Stimulated activated memory B cell treated with anti-CD40 and anti-IgM and Interleukin-4, amounts not matched to agents 10 μg/mL and 1 μg/mL and 100 μg/mL, for 72 hours (primary cell): Measurements from ENCODE around the gene TEX54.
"Not testable (repeated sequence)": the region's sequence is repeated elsewhere in the genome, so short reads cannot be mapped to it uniquely, and the experiment has no call there.

Experiments used
- ATAC-seq: fragments of 150-1000 bp; cut with Tn5 transposase; 2 replicates; pipeline ENCODE4 v1.10.0; 2021
- H3K27ac Mint-ChIP-seq: one replicate; pipeline ENCODE4 v1.8.0; 2022; ENCODE audit warnings: mild to moderate bottlenecking, mixed read lengths
- H3K27me3 Mint-ChIP-seq: one replicate; pipeline ENCODE4 v1.8.0; 2022; ENCODE audit warnings: mixed read lengths
- H3K36me3 Mint-ChIP-seq: one replicate; pipeline ENCODE4 v1.8.0; 2022; ENCODE audit warnings: mixed read lengths
- H3K4me1 Mint-ChIP-seq: one replicate; pipeline ENCODE4 v1.8.0; 2022; ENCODE audit warnings: mixed read lengths
- H3K4me3 Mint-ChIP-seq: one replicate; pipeline ENCODE4 v1.8.0; 2022; ENCODE audit warnings: mild to moderate bottlenecking, moderate library complexity, mixed read lengths
- H3K9me3 Mint-ChIP-seq: one replicate; pipeline ENCODE4 v1.8.0; 2022; ENCODE audit warnings: mixed read lengths

TEX54 gene

DNA sequence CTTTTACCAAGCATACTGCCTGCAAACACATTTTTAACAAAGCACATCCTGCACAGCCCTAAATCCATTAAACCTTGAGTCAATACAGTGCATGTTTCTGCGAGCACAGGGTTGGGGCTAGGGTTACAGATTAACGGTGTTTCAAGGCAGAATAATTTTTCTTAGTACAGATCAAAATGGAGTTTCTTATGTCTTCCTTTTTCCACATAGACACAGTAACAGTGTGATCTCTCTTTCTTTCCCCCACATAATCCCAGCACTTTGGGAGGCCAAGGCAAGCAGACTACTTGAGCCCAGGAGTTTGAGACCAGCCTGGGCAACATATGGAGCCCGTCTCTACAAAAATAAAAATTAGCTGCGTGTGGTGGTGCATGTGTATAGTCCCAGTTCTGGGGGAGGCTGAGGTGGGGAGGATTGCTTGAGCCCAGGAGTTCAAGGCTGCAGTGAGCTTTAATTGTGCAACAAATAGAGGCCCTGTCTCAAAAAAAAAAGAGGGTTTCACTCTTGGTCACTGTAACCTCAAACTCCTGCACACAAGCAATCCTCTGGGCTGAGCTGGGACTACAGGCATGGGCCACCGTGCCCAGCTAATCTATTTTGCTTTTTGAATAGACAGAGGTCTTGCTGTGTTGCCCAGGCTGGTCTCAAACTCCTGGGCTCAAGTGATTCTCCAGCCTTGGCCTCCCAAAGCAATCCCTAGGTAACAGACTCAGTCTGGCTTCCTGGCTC is 28.4 kb upstream of the TEX54 start:
- H3K27ac Mint-ChIP-seq = peak overlapping the region; percentile 24

GRCh38 chr11:62859281-62859703 is 26.7 kb upstream of the TEX54 start:
- not testable (repeated sequence) for H3K27me3 Mint-ChIP-seq, H3K9me3 Mint-ChIP-seq, ATAC-seq, H3K4me3 Mint-ChIP-seq
- H3K27ac Mint-ChIP-seq = peak overlapping the region; percentile 11
- H3K36me3 Mint-ChIP-seq = peaks cover 12% of the 10 kb centered on the region
- H3K4me1 Mint-ChIP-seq = peaks cover 53% of the 10 kb centered on the region

More for the DNA sequence above, 28.4 kb upstream of the TEX54 start:
- Mint-ChIP-seq H3K4me3 (no peak overlapping the region), H3K9me3 (no peaks in the 10 kb centered on the region), H3K36me3 (no peaks in the 10 kb centered on the region), H3K27me3 (no peaks in the 10 kb centered on the region), H3K4me1 (peaks cover 42% of the 10 kb centered on the region)
- no peak for ATAC-seq

DNA sequence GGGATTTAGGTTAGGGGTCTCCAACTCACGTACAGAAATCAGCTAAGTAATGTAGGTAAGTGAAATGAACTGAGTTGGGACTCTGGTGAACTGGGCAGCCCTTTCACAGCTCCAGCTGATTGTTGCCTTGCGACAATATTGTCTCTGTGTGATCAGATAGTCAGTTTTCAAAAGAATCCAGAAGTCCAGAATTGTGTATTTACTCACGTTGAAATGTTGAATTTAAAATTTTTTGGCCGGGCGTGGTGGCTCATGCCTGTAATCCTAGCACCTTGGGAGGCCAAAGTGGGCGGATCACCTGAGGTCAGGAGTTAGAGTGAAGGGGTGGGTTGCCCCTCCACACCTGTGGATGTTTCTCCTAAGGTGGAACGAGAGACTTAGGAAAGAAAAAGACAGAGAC is 25.6 kb upstream of the TEX54 start:
- Mint-ChIP-seq H3K36me3 (peaks cover 23% of the 10 kb centered on the region), H3K4me3 (peak overlapping the region; percentile 98), H3K4me1 (peaks cover 64% of the 10 kb centered on the region), H3K27ac (peak overlapping the region; percentile 93), H3K27me3 (no peaks in the 10 kb centered on the region), H3K9me3 (no peaks in the 10 kb centered on the region)
- ATAC-seq = no peak

DNA sequence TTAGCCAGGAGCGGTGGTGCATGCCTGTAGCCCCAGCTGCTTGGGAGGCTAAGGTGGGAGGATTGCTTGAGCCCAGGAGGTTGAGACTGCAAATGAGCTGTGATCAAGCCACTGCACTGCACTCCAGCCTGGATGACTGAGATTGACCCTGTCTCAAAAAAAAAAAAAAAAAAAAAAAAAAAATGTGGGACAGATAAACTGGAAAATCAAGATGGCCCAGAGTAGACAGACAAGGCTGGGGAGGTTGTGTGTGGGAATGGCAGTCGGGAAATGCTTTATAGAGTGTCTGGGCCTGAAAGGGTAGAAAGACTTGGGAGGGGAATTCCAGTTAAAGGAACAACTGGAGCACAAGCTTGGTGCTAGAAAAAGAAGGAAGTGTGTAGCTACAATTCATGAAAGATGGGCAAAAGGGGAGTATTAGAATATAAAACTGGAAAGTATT is 24.9 kb upstream of the TEX54 start:
- ATAC-seq = no peak
- H3K36me3 Mint-ChIP-seq = peaks cover 30% of the 10 kb centered on the region
- no peaks in the 10 kb centered on the region for H3K27me3 Mint-ChIP-seq
- H3K9me3 Mint-ChIP-seq = no peaks in the 10 kb centered on the region
- peak overlapping the region; percentile 98 for H3K4me3 Mint-ChIP-seq
- peak overlapping the region; percentile 93 for H3K27ac Mint-ChIP-seq
- H3K4me1 Mint-ChIP-seq = peaks cover 67% of the 10 kb centered on the region

DNA sequence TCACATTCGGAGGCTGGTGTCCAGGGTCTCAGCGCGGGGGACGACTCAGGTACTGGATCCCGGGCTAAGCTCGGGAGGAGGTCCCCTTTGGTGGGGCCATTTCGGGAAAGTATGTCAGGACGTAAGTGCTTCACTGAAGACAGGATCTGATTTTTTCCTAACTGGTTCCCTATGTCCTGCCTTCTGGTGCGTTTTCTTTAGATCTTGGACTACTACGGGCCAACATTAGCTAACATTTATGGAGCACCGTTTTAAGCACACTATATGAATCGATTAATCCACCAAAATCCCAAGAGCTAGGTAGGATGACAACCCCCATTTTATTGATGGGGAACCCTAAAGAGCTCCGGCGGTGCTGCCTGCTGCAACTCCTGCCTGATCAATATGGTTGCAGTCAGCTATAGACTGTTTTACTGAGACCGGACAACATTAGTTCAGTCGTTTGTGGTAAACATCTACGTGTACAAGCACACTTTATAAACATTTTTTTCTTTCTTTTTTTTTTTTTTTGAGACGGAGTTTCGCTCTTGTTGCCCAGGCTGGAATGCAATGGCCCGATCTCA is 23.8 kb upstream of the TEX54 start:
- H3K27me3 Mint-ChIP-seq = no peaks in the 10 kb centered on the region
- peak overlapping the region; percentile 98 for H3K4me3 Mint-ChIP-seq
- H3K9me3 Mint-ChIP-seq = no peaks in the 10 kb centered on the region
- peak; percentile 2 for ATAC-seq
- peaks cover 39% of the 10 kb centered on the region for H3K36me3 Mint-ChIP-seq
- H3K27ac Mint-ChIP-seq = peak overlapping the region; percentile 93
- peaks cover 72% of the 10 kb centered on the region for H3K4me1 Mint-ChIP-seq

- H3K36me3 Mint-ChIP-seq = peaks cover 39% of the 10 kb centered on the region
- peaks cover 72% of the 10 kb centered on the region for H3K4me1 Mint-ChIP-seq
- H3K27me3 Mint-ChIP-seq = no peaks in the 10 kb centered on the region
- H3K9me3 Mint-ChIP-seq = no peaks in the 10 kb centered on the region
- ATAC-seq = peak; percentile 96
- peak overlapping the region; percentile 93 for H3K27ac Mint-ChIP-seq
- H3K4me3 Mint-ChIP-seq = peak overlapping the region; percentile 98
These were observed 23.1 kb upstream of the TEX54 start for GRCh38 chr11:62855571-62856332.

GRCh38 chr11:62854825-62855570 is 22.4 kb upstream of the TEX54 start:
- Mint-ChIP-seq H3K27me3 (no peaks in the 10 kb centered on the region), H3K4me3 (peak overlapping the region; percentile 98), H3K9me3 (no peaks in the 10 kb centered on the region), H3K27ac (peak overlapping the region; percentile 93), H3K36me3 (peaks cover 39% of the 10 kb centered on the region), H3K4me1 (peaks cover 78% of the 10 kb centered on the region)
- ATAC-seq = no peak

DNA sequence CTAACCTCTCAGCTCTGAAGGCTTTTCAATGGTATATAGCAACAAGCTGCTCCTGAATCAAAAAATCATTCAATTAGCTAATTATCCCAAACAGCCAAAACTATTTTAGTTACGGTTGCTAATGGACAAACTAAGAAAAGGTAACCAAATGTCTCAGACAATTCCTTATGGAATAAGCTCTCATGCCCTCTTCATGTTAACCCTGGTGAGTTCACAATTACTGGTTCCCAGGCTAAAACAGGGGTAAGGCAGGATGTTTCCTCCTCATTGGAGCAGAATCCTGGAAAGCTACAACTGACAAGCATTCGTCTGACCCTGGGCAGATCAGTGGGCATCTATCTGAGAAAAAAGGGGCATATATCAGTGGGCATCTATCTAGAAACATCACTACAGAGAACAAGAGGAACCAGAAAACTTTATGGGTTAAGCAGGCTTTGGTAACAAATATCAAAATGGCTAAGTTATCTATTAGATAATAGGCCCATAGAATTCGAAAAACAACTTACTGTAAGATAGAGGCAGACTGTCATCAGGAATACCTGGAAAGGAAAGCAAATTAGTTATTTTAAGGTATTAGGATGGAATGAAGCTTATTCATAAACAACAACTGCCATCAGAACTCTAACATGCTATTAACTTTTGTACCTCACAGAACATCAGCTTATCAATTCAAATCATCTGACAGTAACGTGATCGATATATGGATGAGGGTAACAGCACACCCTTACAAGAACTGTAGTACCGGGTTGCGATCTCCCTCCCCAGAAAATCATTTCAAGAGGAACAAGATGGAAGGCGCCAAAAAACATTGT is 21.6 kb upstream of the TEX54 start:
- H3K9me3 Mint-ChIP-seq = no peaks in the 10 kb centered on the region
- H3K27me3 Mint-ChIP-seq = no peaks in the 10 kb centered on the region
- peak overlapping the region; percentile 93 for H3K27ac Mint-ChIP-seq
- peaks cover 39% of the 10 kb centered on the region for H3K36me3 Mint-ChIP-seq
- peak overlapping the region; percentile 98 for H3K4me3 Mint-ChIP-seq
- peaks cover 70% of the 10 kb centered on the region for H3K4me1 Mint-ChIP-seq
- ATAC-seq = no peak

DNA sequence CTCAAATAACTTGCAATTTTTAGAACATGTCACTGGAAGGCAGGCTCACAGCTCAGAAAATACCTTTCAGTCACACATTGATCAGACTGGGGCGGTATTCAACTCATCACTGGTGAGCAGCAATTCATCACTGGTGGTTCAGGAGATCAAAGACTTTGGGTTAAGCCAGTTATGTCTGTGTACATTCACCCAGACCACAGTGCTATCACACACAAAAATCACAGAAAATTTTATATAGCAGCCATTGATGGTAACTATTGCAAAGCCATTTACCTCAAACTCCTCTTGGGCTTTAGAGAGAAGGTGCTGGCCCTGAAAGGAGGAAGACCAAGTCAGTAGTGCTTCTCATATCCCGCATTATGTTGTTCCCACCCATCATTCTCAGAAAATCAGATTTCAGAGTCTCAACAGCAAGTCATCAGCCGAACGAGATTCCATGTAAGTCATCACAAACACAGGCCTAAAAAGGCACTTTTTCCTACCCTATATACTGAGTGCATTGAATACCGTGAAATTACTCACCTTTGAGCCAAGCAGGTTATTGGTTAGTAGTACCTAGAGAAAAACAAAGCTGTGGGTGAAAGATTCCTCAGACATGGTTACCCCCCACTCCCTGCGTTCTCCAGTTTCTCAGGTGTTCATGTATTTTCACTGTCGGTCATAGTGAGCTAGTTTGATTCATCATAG is 20.8 kb upstream of the TEX54 start:
- H3K27me3 Mint-ChIP-seq = no peaks in the 10 kb centered on the region
- peak overlapping the region; percentile 93 for H3K27ac Mint-ChIP-seq
- H3K36me3 Mint-ChIP-seq = peaks cover 39% of the 10 kb centered on the region
- peak overlapping the region; percentile 98 for H3K4me3 Mint-ChIP-seq
- ATAC-seq = no peak
- peaks cover 68% of the 10 kb centered on the region for H3K4me1 Mint-ChIP-seq
- no peaks in the 10 kb centered on the region for H3K9me3 Mint-ChIP-seq

- H3K4me3 Mint-ChIP-seq = peak overlapping the region; percentile 98
- H3K4me1 Mint-ChIP-seq = peaks cover 60% of the 10 kb centered on the region
- H3K27ac Mint-ChIP-seq = peak overlapping the region; percentile 93
- ATAC-seq = no peak
- H3K36me3 Mint-ChIP-seq = peaks cover 39% of the 10 kb centered on the region
- H3K27me3 Mint-ChIP-seq = no peaks in the 10 kb centered on the region
- H3K9me3 Mint-ChIP-seq = no peaks in the 10 kb centered on the region
These were observed 20.0 kb upstream of the TEX54 start for GRCh38 chr11:62852523-62853188.

- peak overlapping the region; percentile 34 for H3K4me3 Mint-ChIP-seq
- H3K27me3 Mint-ChIP-seq = no peaks in the 10 kb centered on the region
- H3K4me1 Mint-ChIP-seq = peaks cover 53% of the 10 kb centered on the region
- peaks cover 39% of the 10 kb centered on the region for H3K36me3 Mint-ChIP-seq
- peak overlapping the region; percentile 93 for H3K27ac Mint-ChIP-seq
- H3K9me3 Mint-ChIP-seq = no peaks in the 10 kb centered on the region
- ATAC-seq = no peak
These were observed 19.3 kb upstream of the TEX54 start for GRCh38 chr11:62851807-62852522.

DNA sequence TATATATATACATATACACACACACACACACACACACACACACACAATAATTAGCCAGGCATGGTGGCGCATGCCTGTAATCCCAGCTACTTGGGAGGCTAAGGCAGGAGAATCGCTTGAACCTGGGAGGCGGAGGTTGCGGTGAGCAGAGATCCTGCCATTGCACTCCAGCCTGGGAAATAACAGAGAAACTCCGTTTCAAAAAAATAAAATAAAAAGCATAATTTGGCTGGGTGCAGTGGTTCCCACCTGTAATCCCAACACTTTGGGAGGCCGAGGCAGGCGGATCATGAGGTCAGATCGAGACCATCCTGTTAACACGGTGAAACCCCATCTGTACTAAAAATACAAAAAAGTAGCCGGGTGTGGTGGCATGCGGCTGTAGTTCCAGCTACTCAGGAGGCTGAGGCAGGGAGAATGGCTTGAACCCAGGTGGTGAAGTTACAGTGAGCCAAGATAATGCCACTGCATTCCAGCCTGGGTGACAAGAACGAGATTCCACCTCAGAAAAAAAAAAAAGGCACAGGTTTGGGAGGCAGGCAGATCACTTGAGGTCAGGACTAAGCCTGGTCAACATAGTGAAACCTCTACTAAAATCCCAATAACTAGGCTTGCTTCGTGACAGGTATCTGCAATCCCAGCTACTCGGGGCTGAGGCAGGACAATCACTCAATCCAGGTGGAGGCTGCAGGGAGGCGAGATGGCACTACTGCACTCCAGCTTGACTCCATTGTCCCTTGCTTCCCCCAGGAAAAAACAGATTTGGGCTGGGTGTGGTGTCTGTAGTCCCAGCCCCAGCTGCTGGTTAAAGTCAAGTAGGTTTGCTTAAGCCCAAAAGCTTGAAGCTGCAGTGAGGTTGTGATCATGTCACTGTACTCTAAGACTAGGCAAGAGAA is 18.5 kb upstream of the TEX54 start:
- no peaks in the 10 kb centered on the region for H3K27me3 Mint-ChIP-seq
- no peak overlapping the region for H3K4me3 Mint-ChIP-seq
- H3K4me1 Mint-ChIP-seq = peaks cover 53% of the 10 kb centered on the region
- no peaks in the 10 kb centered on the region for H3K9me3 Mint-ChIP-seq
- ATAC-seq = no peak
- H3K36me3 Mint-ChIP-seq = peaks cover 39% of the 10 kb centered on the region
- H3K27ac Mint-ChIP-seq = peak overlapping the region; percentile 93
